H9 (cell line): Measurements from ENCODE around the gene ELF3. TPM values are rescaled to one million over a fixed set of nuclear protein-coding genes. Genes with fewer than 3 reads are reported as not detected.

Experiments
- DNase-seq: peaks from one replicate; pipeline ENCODE4 v3.0.0-alpha.2; 2017
- H2AFZ ChIP-seq: one replicate; pipeline ENCODE4 v1.6.1; 2013; ENCODE audit warnings: mild to moderate bottlenecking, low read length, control low read depth, moderate library complexity
- H2AK5ac ChIP-seq: 2 replicates; pipeline ENCODE4 v1.6.1; 2013; ENCODE audit warnings: low read length, control low read depth, mixed read lengths; ENCODE audit not compliant: insufficient read length
- H2BK120ac ChIP-seq: one replicate; pipeline ENCODE4 v1.6.1; 2013; ENCODE audit warnings: low read depth, mild to moderate bottlenecking, low read length, control low read depth, inconsistent platforms; ENCODE audit not compliant: poor library complexity, severe bottlenecking
- H2BK12ac ChIP-seq: 2 replicates; pipeline ENCODE4 v1.6.1; 2013; ENCODE audit warnings: low read length, control low read depth, mixed read lengths, low read depth; ENCODE audit not compliant: insufficient read length
- H2BK15ac ChIP-seq: 2 replicates; pipeline ENCODE4 v1.6.1; 2013; ENCODE audit warnings: low read depth, low read length, control low read depth
- H2BK20ac ChIP-seq: one replicate; pipeline ENCODE4 v1.6.1; 2013; ENCODE audit warnings: low read depth, mild to moderate bottlenecking, low read length, control low read depth, inconsistent platforms; ENCODE audit not compliant: poor library complexity, severe bottlenecking
- H2BK5ac ChIP-seq: 2 replicates; pipeline ENCODE4 v1.6.1; 2013; ENCODE audit warnings: low read length, control low read depth, mixed read lengths; ENCODE audit not compliant: insufficient read length
- H3K14ac ChIP-seq: 2 replicates; pipeline ENCODE4 v1.6.1; 2013; ENCODE audit warnings: low read length, control low read depth; ENCODE audit not compliant: insufficient read depth
- H3K18ac ChIP-seq: 2 replicates; pipeline ENCODE4 v1.6.1; 2013; ENCODE audit warnings: low read depth, mild to moderate bottlenecking, mixed read lengths, low read length, control low read depth; ENCODE audit not compliant: insufficient read length
- H3K23ac ChIP-seq: 2 replicates; pipeline ENCODE4 v1.6.1; 2013; ENCODE audit warnings: low read length, control low read depth, mixed read lengths, low read depth; ENCODE audit not compliant: insufficient read length
- H3K23me2 ChIP-seq: 2 replicates; pipeline ENCODE4 v1.6.1; 2013; ENCODE audit warnings: low read depth, mild to moderate bottlenecking, mixed read lengths, low read length, control low read depth; ENCODE audit not compliant: insufficient read length, poor library complexity, severe bottlenecking
- H3K27ac ChIP-seq: 2 replicates; pipeline ENCODE4 v1.5.1; 2013; ENCODE audit warnings: low read length, control low read depth, mixed read lengths, low read depth; ENCODE audit not compliant: insufficient read length
- H3K27me3 ChIP-seq: 2 replicates; pipeline ENCODE4 v1.6.1; 2013; ENCODE audit warnings: low read length, control low read depth, inconsistent platforms; ENCODE audit not compliant: insufficient read depth
- H3K4ac ChIP-seq: 2 replicates; pipeline ENCODE4 v1.6.1; 2013; ENCODE audit warnings: low read depth, mild to moderate bottlenecking, control low read depth, inconsistent platforms, low read length, moderate library complexity
- H3K4me1 ChIP-seq: 2 replicates; pipeline ENCODE4 v1.6.1; 2013; ENCODE audit warnings: low read length, control low read depth, inconsistent platforms; ENCODE audit not compliant: insufficient read depth
- H3K4me2 ChIP-seq: 2 replicates; pipeline ENCODE4 v1.6.1; 2013; ENCODE audit warnings: low read length, control low read depth, mixed read lengths; ENCODE audit not compliant: insufficient read length, insufficient read depth
- H3K56ac ChIP-seq: 2 replicates; pipeline ENCODE4 v1.6.1; 2013; ENCODE audit warnings: low read depth, mild to moderate bottlenecking, mixed read lengths, low read length, control low read depth; ENCODE audit not compliant: insufficient read length
- H3K79me1 ChIP-seq: 2 replicates; pipeline ENCODE4 v1.6.1; 2013; ENCODE audit warnings: low read depth, mild to moderate bottlenecking, moderate library complexity, low read length, control low read depth, inconsistent platforms; ENCODE audit not compliant: insufficient read depth, poor library complexity, severe bottlenecking
- H3K79me2 ChIP-seq: 2 replicates; pipeline ENCODE4 v1.6.1; 2013; ENCODE audit warnings: low read length, control low read depth, inconsistent platforms; ENCODE audit not compliant: insufficient read depth
- H3K9ac ChIP-seq: 2 replicates; pipeline ENCODE4 v1.6.1; 2013; ENCODE audit warnings: low read length, control low read depth, mixed read lengths; ENCODE audit not compliant: insufficient read length; ENCODE audit errors: extremely low read depth
- H3K9me3 ChIP-seq: one replicate; pipeline ENCODE4 v1.6.1; 2013; ENCODE audit warnings: low read depth, low read length, inconsistent platforms; ENCODE audit not compliant: control insufficient read depth
- H3T11ph ChIP-seq: one replicate; pipeline ENCODE4 v1.6.1; 2013; ENCODE audit warnings: mild to moderate bottlenecking, low read length, control low read depth, inconsistent platforms
- H4K20me1 ChIP-seq: one replicate; pipeline ENCODE4 v1.6.1; 2013; ENCODE audit not compliant: control insufficient read depth, insufficient read length, insufficient read depth
- H4K5ac ChIP-seq: 2 replicates; pipeline ENCODE4 v1.6.1; 2013; ENCODE audit warnings: low read depth, mild to moderate bottlenecking, mixed read lengths, low read length, control low read depth; ENCODE audit not compliant: insufficient read length
- H4K8ac ChIP-seq: replicated peaks from 2 replicates; pipeline ENCODE4 v1.6.1; 2013; ENCODE audit warnings: low read length, control low read depth, mixed read lengths, low read depth; ENCODE audit not compliant: insufficient read length
- H4K91ac ChIP-seq: 2 replicates; pipeline ENCODE4 v1.6.1; 2013; ENCODE audit warnings: low read depth, mild to moderate bottlenecking, moderate library complexity, mixed read lengths, low read length, control low read depth; ENCODE audit not compliant: insufficient read length
- H3K27ac Mint-ChIP-seq, 3 experiments: 2 replicates in 2 of 3; 3 replicates in 1 of 3; pipeline ENCODE4 v1.8.0; 2020 to 2021; ENCODE audit warnings: mixed read lengths in 3 of 3, mild to moderate bottlenecking in 1 of 3, moderate library complexity in 1 of 3
- H3K27me3 Mint-ChIP-seq: 2 replicates; pipeline ENCODE4 v1.8.0; 2021; ENCODE audit warnings: low read depth, mild to moderate bottlenecking, moderate library complexity, mixed read lengths
- H3K36me3 Mint-ChIP-seq, 3 experiments: 2 replicates in 2 of 3; 3 replicates in 1 of 3; pipeline ENCODE4 v1.8.0; 2020 to 2021; ENCODE audit warnings: low read depth in 3 of 3, mixed read lengths in 3 of 3; ENCODE audit not compliant: insufficient read depth in 1 of 3
- H3K4me1 Mint-ChIP-seq, 2 experiments: 2 replicates each; pipeline ENCODE4 v1.8.0; 2020; ENCODE audit warnings: mixed read lengths in 2 of 2
- H3K4me3 Mint-ChIP-seq, 2 experiments: 2 replicates in 1 of 2; 3 replicates in 1 of 2; pipeline ENCODE4 v1.8.0; 2020 to 2021; ENCODE audit warnings: mild to moderate bottlenecking in 2 of 2, mixed read lengths in 2 of 2, moderate library complexity in 1 of 2
- H3K9me3 Mint-ChIP-seq, 2 experiments: 2 replicates in 1 of 2; 3 replicates in 1 of 2; pipeline ENCODE4 v1.8.0; 2020; ENCODE audit warnings: mild to moderate bottlenecking in 2 of 2, mixed read lengths in 2 of 2, moderate library complexity in 1 of 2
- WGBS: extraction: QIAGEN DNeasy Blood & Tissue Kit; methylation state at CpG from one replicate; pipeline ENCODE4 v1.1.7; 2013; ENCODE audit warnings: missing lambda C conversion rate, low lambda C conversion rate, mixed read lengths; ENCODE audit not compliant: insufficient read length; ENCODE audit errors: extremely low coverage; 5-methylcytosine and 5-hydroxymethylcytosine counted together
- total RNA-seq: library from RNA; stranded (reverse); gene quantifications from 2 replicates; pipeline ENCODE4 v1.2.1, GENCODE V29; 2021
- TF ChIP-seq, protein P1 (sequence below): fragments of 200-600 bp; sonication (generic); conservative IDR thresholded peaks from 3 replicates; pipeline ENCODE4 v1.8.0; 2021; ENCODE audit warnings: antibody characterized with exemption, mild to moderate bottlenecking

ELF3 gene
- total RNA-seq, 1 experiment from 2014 or later, result 10.4 TPM

DNA sequence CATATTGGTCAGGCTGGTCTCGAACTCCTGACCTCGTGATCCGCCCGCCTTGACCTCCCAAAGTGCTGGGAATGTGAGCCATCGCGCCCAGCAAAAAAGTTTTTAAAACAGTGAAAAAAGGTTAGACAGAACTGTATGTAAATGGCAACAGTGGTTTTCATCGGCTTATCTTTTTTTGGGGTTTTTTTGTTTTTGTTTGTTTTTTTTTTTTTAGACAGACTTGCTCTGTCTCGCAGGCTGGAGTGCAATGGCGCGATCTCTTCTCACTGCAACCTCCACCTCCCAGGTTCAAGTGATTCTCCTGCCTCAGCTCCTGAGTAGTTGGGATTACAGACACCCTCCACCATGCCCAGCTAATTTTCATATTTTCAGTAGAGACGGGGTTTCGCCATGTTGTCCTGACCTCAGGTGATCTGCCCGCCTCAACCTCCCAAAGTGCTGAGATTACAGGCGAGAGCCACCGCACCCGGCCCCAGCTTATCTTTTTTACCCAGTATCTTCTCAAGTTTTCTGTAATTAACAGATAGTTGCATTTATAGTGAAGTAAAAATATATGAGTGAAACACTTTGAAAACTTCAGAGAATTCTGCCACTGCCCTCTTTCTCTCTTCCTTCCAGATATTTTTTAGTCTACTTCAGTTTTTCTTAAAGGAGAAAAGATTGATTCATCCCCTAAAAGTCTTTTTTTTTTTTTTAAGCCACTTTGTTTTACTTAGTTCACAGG is 42.0 kb upstream of the ELF3 start:
- no peak overlapping the region for H3K9ac ChIP-seq
- H3K27ac Mint-ChIP-seq, result no peak overlapping the region
- no CpG with 5 or more reads among the region's 16 CpGs for WGBS

More for the DNA sequence above, 42.0 kb upstream of the ELF3 start:
- Histone ChIP-seq H4K5ac (no peak overlapping the region), H2BK12ac (no peak overlapping the region), H3K4me2 (no peak overlapping the region), H3K23ac (no peak overlapping the region), H3K23me2 (no peaks in the 10 kb centered on the region), H2AK5ac (no peak overlapping the region), H3K18ac (no peak overlapping the region), H3K9me3 (no peaks in the 10 kb centered on the region), H4K20me1 (no peaks in the 10 kb centered on the region), H2BK15ac (no peak overlapping the region), H3K4ac (no peak overlapping the region), H3K14ac (no peak overlapping the region), H2BK120ac (no peak overlapping the region), H3K79me2 (no peaks in the 10 kb centered on the region), H4K8ac (no peak overlapping the region), H3K4me1 (no peaks in the 10 kb centered on the region), H3K56ac (no peak overlapping the region), H3K27me3 (no peaks in the 10 kb centered on the region), H3K27ac (no peak overlapping the region), H2BK5ac (no peak overlapping the region), H2AFZ (no peak overlapping the region), H3T11ph (no peak overlapping the region), H2BK20ac (no peak overlapping the region), H4K91ac (no peak overlapping the region), H3K79me1 (no peaks in the 10 kb centered on the region)
- no peak for DNase-seq
- TF ChIP-seq, protein P1, sequence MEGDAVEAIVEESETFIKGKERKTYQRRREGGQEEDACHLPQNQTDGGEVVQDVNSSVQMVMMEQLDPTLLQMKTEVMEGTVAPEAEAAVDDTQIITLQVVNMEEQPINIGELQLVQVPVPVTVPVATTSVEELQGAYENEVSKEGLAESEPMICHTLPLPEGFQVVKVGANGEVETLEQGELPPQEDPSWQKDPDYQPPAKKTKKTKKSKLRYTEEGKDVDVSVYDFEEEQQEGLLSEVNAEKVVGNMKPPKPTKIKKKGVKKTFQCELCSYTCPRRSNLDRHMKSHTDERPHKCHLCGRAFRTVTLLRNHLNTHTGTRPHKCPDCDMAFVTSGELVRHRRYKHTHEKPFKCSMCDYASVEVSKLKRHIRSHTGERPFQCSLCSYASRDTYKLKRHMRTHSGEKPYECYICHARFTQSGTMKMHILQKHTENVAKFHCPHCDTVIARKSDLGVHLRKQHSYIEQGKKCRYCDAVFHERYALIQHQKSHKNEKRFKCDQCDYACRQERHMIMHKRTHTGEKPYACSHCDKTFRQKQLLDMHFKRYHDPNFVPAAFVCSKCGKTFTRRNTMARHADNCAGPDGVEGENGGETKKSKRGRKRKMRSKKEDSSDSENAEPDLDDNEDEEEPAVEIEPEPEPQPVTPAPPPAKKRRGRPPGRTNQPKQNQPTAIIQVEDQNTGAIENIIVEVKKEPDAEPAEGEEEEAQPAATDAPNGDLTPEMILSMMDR, result no peak
- Mint-ChIP-seq H3K27me3 (no peaks in the 10 kb centered on the region), H3K9me3 (no peaks in the 10 kb centered on the region), H3K4me3 (no peak overlapping the region), H3K4me1 (no peaks in the 10 kb centered on the region), H3K36me3 (peaks cover 29 to 67% (median 66%) of the 10 kb centered on the region in 3 experiments; a peak in 6 of 7 replicates)
